ENCODE data around the gene LRPPRC.

LRPPRC gene

DNA sequence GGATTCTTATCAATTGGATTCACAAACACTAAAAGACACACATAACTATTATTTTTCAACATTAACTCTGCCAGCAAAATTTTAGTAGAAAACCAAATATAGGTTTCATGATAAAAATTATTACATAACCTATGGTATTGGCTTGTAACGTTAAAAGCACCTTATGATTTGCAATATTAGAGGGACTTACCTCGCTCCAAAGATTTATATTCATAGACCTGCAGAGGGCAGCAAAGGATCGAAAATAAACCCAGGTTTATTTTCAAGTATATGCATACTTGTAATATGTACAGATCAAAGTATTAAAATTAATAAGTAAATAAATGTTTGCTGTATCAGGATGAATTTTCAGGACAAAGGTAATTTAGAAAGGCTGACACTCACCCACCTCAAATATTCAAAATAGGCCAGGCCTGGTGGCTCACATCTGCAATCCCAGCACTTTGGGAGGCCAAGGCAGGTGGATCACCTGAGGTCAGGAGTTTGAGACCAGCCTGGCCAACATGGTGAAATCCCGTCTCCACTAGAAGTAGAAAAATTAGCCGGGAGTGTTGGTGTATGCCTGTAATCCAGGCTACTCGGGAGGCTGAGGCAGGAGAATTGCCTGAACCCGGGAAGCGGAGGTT is 45.3 kb downstream of the LRPPRC start:
- POLR2A ChIA-PET: no interaction called here
- CTCF ChIA-PET: interaction anchor here (1.2 to 4.2 kb wide), 5 partner anchors 10 to 23 kb away, joined by 3 to 11 read pairs (median 6); no protein-coding TSS in a partner anchor
- peak; percentile 11 for DNase-seq (ENCODE audit: extremely low spot score)
- TF ChIP-seq CTCF (IDR thresholded peaks at IDR 0.05; ENCODE audit: control extremely low read depth, extremely low read depth, low read depth, missing control alignments): peak; percentile 37

DNA sequence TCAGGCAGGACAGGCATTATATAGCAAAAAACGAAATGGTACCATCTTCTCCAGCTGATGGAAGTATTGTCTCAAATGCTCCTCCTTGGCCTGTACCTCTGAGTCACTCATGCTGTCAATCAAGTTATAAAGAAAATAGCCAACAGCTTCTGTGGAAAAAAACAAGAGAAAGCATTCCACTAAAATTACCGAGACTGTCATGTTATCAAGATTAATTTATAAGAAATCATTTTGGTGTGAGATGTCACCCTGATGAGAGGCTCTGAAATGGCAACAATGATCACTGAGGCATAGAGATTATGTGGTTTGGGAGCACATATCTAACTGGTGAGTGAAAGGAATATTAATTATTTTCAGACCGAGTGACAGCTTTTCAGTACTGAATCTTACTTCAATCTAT is 47.4 kb downstream of the LRPPRC start:
- TF ChIP-seq CTCF (IDR thresholded peaks at IDR 0.05; ENCODE audit: control extremely low read depth, extremely low read depth, low read depth, missing control alignments): no peak
- ChIA-PET POLR2A (no interaction called here), CTCF (interaction anchor here (0.8 to 4.2 kb wide), 3 partner anchors 11 to 32 kb away, joined by 3 to 11 read pairs (median 4); no protein-coding TSS in a partner anchor)
- DNase-seq (ENCODE audit: extremely low spot score): no peak

DNA sequence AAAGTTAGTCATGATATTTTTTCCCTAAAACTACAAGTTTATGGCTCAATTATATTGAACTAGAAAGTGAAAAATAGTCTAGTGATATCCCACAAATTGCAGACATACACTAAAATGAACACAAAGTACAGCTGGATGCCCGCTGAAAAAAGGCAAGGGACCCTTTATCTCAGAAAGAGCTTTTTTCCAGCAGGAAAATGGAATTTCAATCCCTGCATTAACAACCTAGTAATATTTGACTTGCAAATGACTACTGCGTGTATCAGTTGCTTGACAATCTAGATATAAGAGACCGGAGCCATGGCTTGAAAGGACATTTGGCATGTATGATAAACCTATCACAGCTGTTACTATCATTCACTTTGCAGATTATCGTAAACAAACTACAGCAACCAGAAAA is 49.1 kb downstream of the LRPPRC start:
- no peak for TF ChIP-seq CTCF (IDR thresholded peaks at IDR 0.05; ENCODE audit: control extremely low read depth, extremely low read depth, low read depth, missing control alignments)
- ChIA-PET POLR2A (no interaction called here), CTCF (interaction anchor here (1.2 to 1.9 kb wide), 2 partner anchors 12 to 15 kb away, joined by 3 to 4 read pairs; no protein-coding TSS in a partner anchor)
- no peak for DNase-seq (ENCODE audit: extremely low spot score)

GRCh38 chr2:43945439-43945838 is 50.4 kb downstream of the LRPPRC start:
- DNase-seq (ENCODE audit: extremely low spot score): no peak
- TF ChIP-seq CTCF (IDR thresholded peaks at IDR 0.05; ENCODE audit: control extremely low read depth, extremely low read depth, low read depth, missing control alignments): no peak
- ChIA-PET CTCF (interaction anchor here (1.4 to 1.5 kb wide), 2 partner anchors 13 to 36 kb away, joined by 3 to 5 read pairs; no protein-coding TSS in a partner anchor), POLR2A (no interaction called here)

- ChIA-PET POLR2A (no interaction called here), CTCF (interaction anchor here (0.6 to 1.5 kb wide), 4 partner anchors 11 to 37 kb away, joined by 3 to 5 read pairs (median 3); no protein-coding TSS in a partner anchor)
- DNase-seq (ENCODE audit: extremely low spot score): no peak
- no peak for TF ChIP-seq CTCF (IDR thresholded peaks at IDR 0.05; ENCODE audit: control extremely low read depth, extremely low read depth, low read depth, missing control alignments)
Observed at GRCh38 chr2:43944915-43945314, 50.9 kb downstream of the LRPPRC start.

DNA sequence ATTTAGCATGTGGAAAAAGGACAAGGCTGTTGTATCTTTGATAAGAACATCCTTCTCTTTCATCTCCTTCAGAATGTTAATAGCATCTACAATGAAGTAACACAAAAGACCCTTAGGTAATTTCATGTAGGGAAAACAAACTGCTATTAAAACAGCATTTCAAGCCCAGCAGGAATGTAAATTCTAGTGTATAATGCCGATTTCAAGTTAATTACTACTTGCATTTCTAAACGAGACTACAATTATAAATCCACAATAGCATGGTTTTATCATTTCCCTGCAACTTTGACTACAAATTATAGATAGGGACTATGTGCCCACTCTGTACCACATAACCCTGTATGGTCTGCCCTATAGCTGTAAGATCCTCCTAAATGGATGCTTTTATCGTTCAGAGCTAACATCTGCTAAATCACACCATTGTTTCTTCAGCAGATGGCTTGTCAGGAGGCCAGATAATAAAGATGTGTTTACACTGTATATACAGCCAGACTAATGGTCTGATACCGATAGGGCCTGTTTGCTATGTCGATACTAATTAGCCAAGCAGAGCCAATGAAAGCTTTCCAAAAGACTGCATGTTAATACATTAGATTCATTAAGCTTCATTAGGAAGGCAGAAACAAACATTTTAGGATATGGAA is 51.9 kb downstream of the LRPPRC start:
- ChIA-PET CTCF (interaction anchor here (1.5 kb wide), 2 partner anchors 12 to 20 kb away, joined by 3 to 5 read pairs; no protein-coding TSS in a partner anchor), POLR2A (no interaction called here)
- no peak for TF ChIP-seq CTCF (IDR thresholded peaks at IDR 0.05; ENCODE audit: control extremely low read depth, extremely low read depth, low read depth, missing control alignments)
- no peak for DNase-seq (ENCODE audit: extremely low spot score)
